ENCODE data around the gene PTPN7.
"Not testable (repeated sequence)": the region's sequence is repeated elsewhere in the genome, so short reads cannot be mapped to it uniquely, and the experiment has no call there.

The PTPN7 gene

GRCh38 chr1:202149566-202149965 is 10.8 kb downstream of the PTPN7 start:
- no peak for TF ChIP-seq CTCF (IDR thresholded peaks at IDR 0.05; ENCODE audit: control insufficient read depth, extremely low read depth, insufficient read depth)
- no peak overlapping the region for H3K4me3 ChIP-seq (ENCODE audit: low read depth, low read length)
- DNase-seq (ENCODE audit: low read depth) = no peak

- TF ChIP-seq CTCF (IDR thresholded peaks at IDR 0.05; ENCODE audit: control insufficient read depth, extremely low read depth, insufficient read depth) = no peak
- no peak for DNase-seq (ENCODE audit: low read depth)
- no peak overlapping the region for H3K4me3 ChIP-seq (ENCODE audit: low read depth, low read length)
Measured at GRCh38 chr1:202148391-202148790, 12.0 kb downstream of the PTPN7 start.

- no peak for DNase-seq (ENCODE audit: low read depth)
- no peak for TF ChIP-seq CTCF (IDR thresholded peaks at IDR 0.05; ENCODE audit: control insufficient read depth, extremely low read depth, insufficient read depth)
Measured at GRCh38 chr1:202146993-202147392, 13.4 kb downstream of the PTPN7 start.

GRCh38 chr1:202146279-202146678 is 14.1 kb downstream of the PTPN7 start:
- no peak for TF ChIP-seq CTCF (IDR thresholded peaks at IDR 0.05; ENCODE audit: control insufficient read depth, extremely low read depth, insufficient read depth)

More at GRCh38 chr1:202146993-202147392, 13.4 kb downstream of the PTPN7 start:
- H3K4me3 ChIP-seq (ENCODE audit: low read depth, low read length) = no peak overlapping the region

GRCh38 chr1:202145744-202146140 is 14.7 kb downstream of the PTPN7 start:
- not testable (repeated sequence) for DNase-seq (ENCODE audit: low read depth)
- H3K4me3 ChIP-seq (ENCODE audit: low read depth, low read length) = 0 out of 2 replicates have a peak overlapping the region, but pooled peaks have one; percentile 88

More at GRCh38 chr1:202146279-202146678, 14.1 kb downstream of the PTPN7 start:
- H3K4me3 ChIP-seq (ENCODE audit: low read depth, low read length) = no peak overlapping the region
- DNase-seq (ENCODE audit: low read depth) = no peak

- no peak for DNase-seq (ENCODE audit: low read depth)
- peak overlapping the region; percentile 88 for H3K4me3 ChIP-seq (ENCODE audit: low read depth, low read length)
- TF ChIP-seq CTCF (IDR thresholded peaks at IDR 0.05; ENCODE audit: control insufficient read depth, extremely low read depth, insufficient read depth) = no peak
Measured at GRCh38 chr1:202145068-202145743, 15.2 kb downstream of the PTPN7 start.

- H3K4me3 ChIP-seq (ENCODE audit: low read depth, low read length) = peak within 1 kb of the TSS; percentile 88
- no peak for DNase-seq (ENCODE audit: low read depth)
- no peak for TF ChIP-seq CTCF (IDR thresholded peaks at IDR 0.05; ENCODE audit: control insufficient read depth, extremely low read depth, insufficient read depth)
Measured at GRCh38 chr1:202144402-202145067, 15.9 kb downstream of the PTPN7 start, which contains the start of gene ARL8A. ARL8A (minus strand) TSS chr1:202144737; CDS start chr1:202144572, 165 bp downstream.
